SIG-M5 (cell line): ENCODE results near the gene RNU1-3.
"Not testable (repeated sequence)": the region's sequence is repeated elsewhere in the genome, so short reads cannot be mapped to it uniquely, and the experiment has no call there.

Experiments
- DNase-seq: peaks from one replicate; lab custom pipeline; 2025; lab: John Stamatoyannopoulos, UW

RNU1-3 gene

GRCh38 chr1:16694308-16694702 lies 27.6 kb upstream of the RNU1-3 start:
- DNase-seq: not testable (repeated sequence)

- not testable (repeated sequence) for DNase-seq
Observed at GRCh38 chr1:16693449-16694307, 26.9 kb upstream of the RNU1-3 start.

DNA sequence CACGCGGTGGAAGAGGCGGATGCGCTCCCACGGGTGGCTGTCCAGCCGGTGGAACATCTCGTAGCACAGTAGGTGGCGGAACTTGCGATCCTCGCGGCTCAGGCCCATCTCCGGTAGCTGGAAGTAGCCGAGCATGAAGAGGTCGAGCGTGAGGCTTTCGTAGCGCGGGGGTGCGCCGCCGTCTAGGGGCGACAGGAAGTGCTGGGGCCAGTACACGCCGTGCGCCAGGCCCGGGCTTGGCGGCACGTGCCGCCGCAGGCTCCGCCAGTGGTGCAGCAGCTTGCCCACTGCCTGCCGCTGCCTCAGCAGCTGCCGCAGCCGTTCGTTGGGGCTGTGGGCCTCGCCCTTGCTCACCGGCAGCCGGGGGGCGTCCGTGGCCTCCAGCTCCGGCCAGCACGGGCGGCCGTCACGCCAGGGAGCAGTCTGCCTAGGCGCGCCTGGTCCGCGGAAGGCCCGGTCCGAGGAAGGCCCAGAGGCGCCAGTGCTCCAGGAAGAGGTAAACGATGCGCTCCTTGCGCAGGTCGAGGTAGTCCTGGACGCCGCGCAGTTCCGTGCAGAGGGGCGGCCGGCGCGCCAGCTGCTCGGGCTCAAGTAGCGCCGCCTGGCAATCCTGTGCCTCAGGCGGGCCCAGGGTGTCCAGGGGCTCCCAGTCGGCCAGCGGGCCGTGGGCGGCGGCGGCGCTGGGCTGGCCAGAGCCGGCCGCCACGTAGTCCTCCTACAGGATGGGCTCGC lies 26.1 kb upstream of the RNU1-3 start:
- not testable (repeated sequence) for DNase-seq

GRCh38 chr1:16692283-16692682 lies 25.5 kb upstream of the RNU1-3 start:
- DNase-seq: not testable (repeated sequence)

GRCh38 chr1:16690971-16691682 lies 24.4 kb upstream of the RNU1-3 start:
- DNase-seq: not testable (repeated sequence)

DNA sequence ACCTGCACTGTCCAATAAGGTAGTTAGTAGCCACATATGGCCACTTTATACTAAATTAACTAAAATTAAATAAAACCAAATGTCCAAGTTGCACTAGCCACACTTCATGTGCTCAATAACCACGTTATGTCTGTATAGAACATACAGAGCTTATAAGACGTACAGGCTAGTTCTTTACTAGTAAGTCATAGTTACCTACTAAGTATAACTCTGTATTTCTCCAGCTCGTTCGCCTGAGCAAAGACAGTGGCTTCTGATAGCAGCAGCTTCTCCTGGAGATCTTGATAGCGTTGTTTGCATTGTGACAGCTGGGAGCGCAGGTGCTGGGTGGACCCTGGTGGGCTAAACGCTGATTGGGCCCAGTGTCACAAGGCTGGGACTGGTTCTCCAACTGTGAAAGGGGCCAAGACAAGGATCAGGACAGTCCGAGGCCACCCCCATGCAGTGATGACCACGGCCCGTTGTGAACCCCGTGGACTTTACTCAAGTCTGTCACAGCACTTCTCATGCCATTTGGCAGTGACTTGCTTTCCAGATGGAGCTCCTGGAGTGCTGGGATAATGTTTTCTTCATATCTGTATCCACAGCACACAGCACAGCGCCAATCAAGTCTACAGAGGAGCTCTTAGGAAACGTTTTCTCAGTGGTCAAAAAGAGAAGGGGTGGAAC lies 20.5 kb upstream of the RNU1-3 start:
- DNase-seq: not testable (repeated sequence)

- not testable (repeated sequence) for DNase-seq
Observed at GRCh38 chr1:16685445-16686371, 19.0 kb upstream of the RNU1-3 start.

DNA sequence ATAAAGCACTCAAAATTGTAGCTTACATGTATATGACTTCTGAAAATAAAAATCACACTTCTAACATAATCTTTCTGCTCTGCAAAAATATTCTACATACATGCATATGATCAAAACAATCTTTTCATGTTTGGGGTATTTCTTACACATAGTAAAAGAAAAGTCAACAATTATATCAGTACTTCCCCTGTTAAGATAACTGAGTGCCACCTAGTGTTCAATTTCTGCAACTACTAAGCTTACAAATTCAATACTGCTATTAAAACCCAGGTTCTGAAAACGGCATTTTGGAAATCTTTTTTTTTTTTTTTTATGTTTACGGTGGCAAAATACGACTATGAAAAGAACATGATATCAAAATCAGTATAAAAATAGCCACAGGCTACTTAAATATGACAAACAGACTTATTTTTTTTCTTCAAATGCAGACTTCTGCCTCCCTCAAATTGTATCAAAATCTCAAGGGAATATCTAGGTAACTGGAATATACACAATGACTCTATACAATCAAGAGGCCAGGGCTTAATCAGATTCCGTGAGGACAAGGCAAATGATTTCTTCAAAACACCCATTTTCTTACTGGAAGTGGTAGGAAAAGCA lies 18.1 kb upstream of the RNU1-3 start:
- not testable (repeated sequence) for DNase-seq

DNA sequence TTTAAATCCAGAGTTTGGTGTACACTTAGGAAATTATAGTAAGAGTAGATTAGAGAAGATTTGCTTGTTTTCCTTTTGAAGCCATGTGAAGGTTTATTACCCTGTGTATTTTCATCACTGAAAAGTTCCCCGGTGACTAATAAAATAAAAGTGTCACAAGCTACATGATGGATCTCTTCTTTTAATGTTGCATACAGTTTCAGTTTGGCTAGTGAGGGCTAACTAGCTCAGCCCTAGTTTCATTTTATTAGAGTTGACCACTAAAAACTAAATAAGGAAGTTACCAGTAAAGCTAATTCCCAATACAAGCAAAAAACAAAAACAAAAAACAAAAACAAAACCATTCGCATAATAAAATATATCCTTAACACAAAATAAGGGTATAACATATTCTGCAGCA lies 17.4 kb upstream of the RNU1-3 start:
- DNase-seq: not testable (repeated sequence)

DNA sequence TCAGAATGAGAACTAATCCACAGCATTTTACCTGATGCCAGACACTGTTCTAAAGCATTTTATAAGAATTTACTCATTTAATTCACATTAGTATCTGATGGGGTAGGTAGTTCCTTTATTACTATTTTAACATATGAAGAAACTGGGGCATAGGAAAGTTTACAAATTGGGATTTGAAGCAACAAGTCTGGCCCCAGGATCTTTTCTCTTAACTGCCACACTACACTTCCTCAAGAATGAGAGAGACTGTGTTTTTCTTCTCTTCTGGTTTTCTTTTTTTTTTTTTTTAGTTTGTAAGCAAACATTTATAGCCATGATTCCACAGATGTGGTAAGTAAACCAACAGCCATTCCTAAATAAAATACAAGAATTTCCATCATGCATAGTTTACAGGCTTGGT lies 16.1 kb upstream of the RNU1-3 start:
- DNase-seq: not testable (repeated sequence)

DNA sequence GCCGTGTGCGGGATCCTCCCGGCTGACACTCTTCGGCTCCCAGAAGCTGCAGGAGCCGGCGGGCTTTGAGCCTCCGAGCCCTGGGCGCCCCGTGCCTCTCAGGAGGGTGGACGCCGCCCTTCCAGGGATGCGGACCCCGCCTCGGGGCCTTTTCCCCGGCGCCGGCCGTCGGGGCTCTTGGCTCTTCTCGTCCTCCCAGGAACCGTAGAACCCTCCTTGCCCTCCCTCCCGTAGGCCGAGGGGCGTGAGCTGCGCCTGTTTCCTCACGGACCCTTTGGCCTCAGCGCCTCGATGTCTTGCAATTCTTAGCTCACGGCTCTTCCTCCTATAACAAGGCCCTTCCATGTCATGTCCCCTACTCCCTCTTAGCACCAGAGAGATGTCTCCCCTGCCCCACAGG lies 13.6 kb upstream of the RNU1-3 start:
- not testable (repeated sequence) for DNase-seq

GRCh38 chr1:16677552-16678431 lies 11.0 kb upstream of the RNU1-3 start:
- no peak for DNase-seq

- DNase-seq: peak; percentile 25
Observed at GRCh38 chr1:16676661-16677523, 10.1 kb upstream of the RNU1-3 start.

DNA sequence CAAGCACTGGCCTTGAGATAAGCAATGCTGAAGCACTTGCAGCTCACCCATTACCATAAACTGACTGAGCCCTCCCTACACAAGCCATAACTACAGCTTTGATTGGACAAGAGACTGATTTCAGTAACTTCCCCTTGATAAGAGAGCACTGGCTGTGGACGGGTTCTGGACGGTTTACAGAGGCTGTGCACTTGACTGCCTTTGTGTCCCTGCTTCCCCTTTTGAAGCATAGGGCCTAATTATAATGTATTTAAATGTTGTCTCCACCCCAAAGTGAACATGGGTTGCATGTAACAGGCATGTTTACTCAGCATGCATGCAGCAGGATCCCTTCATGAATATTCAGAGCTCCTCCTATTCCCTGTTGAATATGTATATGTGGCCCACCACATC lies 8.4 kb upstream of the RNU1-3 start:
- not testable (repeated sequence) for DNase-seq

DNA sequence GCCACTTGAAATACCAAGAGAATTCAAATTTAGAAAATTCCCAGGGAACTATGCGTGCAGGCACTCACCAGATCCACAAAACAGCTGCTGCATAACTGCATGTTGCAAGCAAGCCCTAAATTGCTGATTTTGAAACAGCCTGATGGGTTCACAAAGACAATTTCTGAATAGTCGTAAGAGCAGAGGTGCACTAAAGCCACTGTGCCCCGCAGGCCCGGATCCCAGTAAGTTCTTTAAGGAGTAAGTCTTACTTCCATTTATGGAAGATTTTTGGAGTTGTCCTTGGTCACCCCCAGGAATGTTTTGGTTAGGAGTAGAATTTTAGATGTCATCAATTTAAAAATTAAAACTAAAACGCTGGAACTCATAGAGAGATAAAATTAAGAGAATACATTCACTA lies 7.2 kb upstream of the RNU1-3 start:
- not testable (repeated sequence) for DNase-seq

- not testable (repeated sequence) for DNase-seq
Observed at GRCh38 chr1:16665836-16666235, 912 bp downstream of the RNU1-3 start.

GRCh38 chr1:16658234-16658633 lies 8.5 kb downstream of the RNU1-3 start:
- not testable (repeated sequence) for DNase-seq

DNA sequence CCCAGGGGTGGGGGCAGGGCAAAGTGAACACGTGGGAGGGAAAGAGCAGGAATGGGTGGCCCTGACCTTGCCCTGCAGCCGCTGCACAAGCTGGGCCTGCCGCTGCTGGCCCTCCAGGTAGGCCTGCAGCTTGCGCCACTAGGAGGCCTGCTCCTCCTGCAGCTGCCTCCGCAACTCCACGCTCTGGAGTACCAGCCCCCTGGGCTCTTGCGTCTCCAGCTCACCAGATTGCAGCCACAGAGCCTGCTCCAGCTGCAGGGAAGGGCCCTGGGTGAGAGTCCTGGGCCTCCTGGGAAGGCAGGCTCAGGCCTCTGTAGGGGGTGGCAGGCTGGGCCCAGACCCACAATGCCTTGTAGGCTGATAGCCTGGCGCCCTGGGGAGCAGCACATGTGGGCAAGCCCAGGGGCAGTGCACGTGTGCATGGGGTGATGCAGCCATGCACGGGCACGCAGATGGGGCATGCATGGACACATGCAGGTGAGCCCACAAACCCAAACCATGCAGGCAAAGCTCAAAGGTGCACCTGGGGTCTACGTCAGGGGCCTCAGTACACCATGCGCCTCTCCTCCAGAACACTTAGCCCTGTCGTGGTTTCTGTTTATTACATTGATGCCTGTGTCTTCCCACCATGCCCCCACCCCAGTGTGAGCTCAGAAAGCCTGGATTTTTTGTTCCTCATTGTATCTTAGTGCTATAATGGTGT lies 9.6 kb downstream of the RNU1-3 start:
- not testable (repeated sequence) for DNase-seq
